A549 treated with RU486 at 1 μM for 4 hours (cell line): ENCODE data around the gene NUFIP1. TPM values are rescaled to one million over a fixed set of nuclear protein-coding genes. Genes with fewer than 3 reads are reported as not detected.

ENCODE experiments used
- total RNA-seq: library from RNA; stranded (reverse); fragments of 200-300 nt; extraction: Qiagen RNA extraction; gene quantifications from 5 replicates; pipeline ENCODE4 v1.2.3, GENCODE V29; 2022; ENCODE audit warnings: low read depth

The NUFIP1 gene
- total RNA-seq, result 4.5 to 7.2 TPM (median 6.7 TPM) in 5 replicates

GRCh38 chr13:44989071-44989889 lies at the start of gene NUFIP1, which contains the start of gene GPALPP1:
Gene NUFIP1 (minus strand): TSS chr13:44989471. CDS start chr13:44989436, 35 bp downstream.
Gene GPALPP1 (plus strand): TSS chr13:44989538. CDS start chr13:44989655, 117 bp downstream.

Other genes starting within 250 kb of the NUFIP1 start
- gene GPALPP1, start 67 bp upstream of the NUFIP1 start, total RNA-seq, result 8.1 to 16.4 TPM (median 10.8 TPM) in 5 replicates
- 16.3 to 23.3 TPM (median 20.8 TPM) in 5 replicates for gene GTF2F2, start 131.0 kb upstream of the NUFIP1 start, total RNA-seq
- gene KCTD4, start 211.6 kb upstream of the NUFIP1 start, total RNA-seq, result not detected in 5 replicates